ENCODE results near the gene ATP8B4. TPM values are rescaled to one million over a fixed set of nuclear protein-coding genes. Genes with fewer than 3 reads are reported as not detected.

Gene ATP8B4
- total RNA-seq, 2 donors from 2014 or later = 8.3 to 55.7 TPM

GRCh38 chr15:50017522-50017921, 101.5 kb downstream of the ATP8B4 start:
- Histone ChIP-seq H3K9me3 (no peaks in the 10 kb centered on the region), H3K27ac (no peak overlapping the region), H3K27me3 (replicated peaks; ENCODE audit: insufficient read depth) (no peaks in the 10 kb centered on the region), H3K4me1 (replicated peaks) (no peaks in the 10 kb centered on the region), H3K36me3 (no peaks in the 10 kb centered on the region), H3K4me3 (no peak overlapping the region)
- TF ChIP-seq CTCF (IDR thresholded peaks at IDR 0.05) = no peak
- TF ChIP-seq POLR2A (IDR thresholded peaks at IDR 0.05) = no peak
- no peak for TF ChIP-seq POLR2AphosphoS5 (IDR thresholded peaks at IDR 0.05)
- no peak for DNase-seq (ENCODE audit: low spot score)
- 58% methylated on average over 1 of the region's 1 CpG for WGBS
- intact Hi-C loops (cut with DNase I) = no loop called here

GRCh38 chr15:50016951-50017350, 102.1 kb downstream of the ATP8B4 start:
- intact Hi-C loops (cut with DNase I) = no loop called here
- H3K27ac ChIP-seq = no peak overlapping the region
- DNase-seq (ENCODE audit: low spot score) = no peak
- no peak overlapping the region for H3K4me3 ChIP-seq
- 88% methylated on average over 2 of the region's 2 CpGs for WGBS
- H3K27me3 ChIP-seq (replicated peaks; ENCODE audit: insufficient read depth) = no peaks in the 10 kb centered on the region
- H3K36me3 ChIP-seq = no peaks in the 10 kb centered on the region
- no peaks in the 10 kb centered on the region for H3K9me3 ChIP-seq
- no peaks in the 10 kb centered on the region for H3K4me1 ChIP-seq (replicated peaks)
- TF ChIP-seq POLR2AphosphoS5 (IDR thresholded peaks at IDR 0.05) (no peak), POLR2A (IDR thresholded peaks at IDR 0.05) (no peak), CTCF (IDR thresholded peaks at IDR 0.05) (no peak)

GRCh38 chr15:50012790-50013189, 106.2 kb downstream of the ATP8B4 start:
- Histone ChIP-seq H3K9me3 (no peaks in the 10 kb centered on the region), H3K4me3 (no peak overlapping the region), H3K27me3 (replicated peaks; ENCODE audit: insufficient read depth) (no peaks in the 10 kb centered on the region), H3K27ac (no peak overlapping the region), H3K4me1 (replicated peaks) (no peaks in the 10 kb centered on the region), H3K36me3 (no peaks in the 10 kb centered on the region)
- no peak for TF ChIP-seq POLR2A (IDR thresholded peaks at IDR 0.05)
- no peak for TF ChIP-seq POLR2AphosphoS5 (IDR thresholded peaks at IDR 0.05)
- no peak for TF ChIP-seq CTCF (IDR thresholded peaks at IDR 0.05)
- intact Hi-C loops (cut with DNase I) = loop anchor here (5.0 kb wide), 1 partner anchor 40 kb away; no protein-coding TSS in a partner anchor
- no peak for DNase-seq (ENCODE audit: low spot score)

GRCh38 chr15:50009634-50010033, 109.4 kb downstream of the ATP8B4 start:
- no peaks in the 10 kb centered on the region for H3K27me3 ChIP-seq (replicated peaks; ENCODE audit: insufficient read depth)
- H3K9me3 ChIP-seq = no peaks in the 10 kb centered on the region
- no peaks in the 10 kb centered on the region for H3K36me3 ChIP-seq
- DNase-seq (ENCODE audit: low spot score) = no peak
- TF ChIP-seq POLR2AphosphoS5 (IDR thresholded peaks at IDR 0.05) (no peak), POLR2A (IDR thresholded peaks at IDR 0.05) (no peak), CTCF (IDR thresholded peaks at IDR 0.05) (no peak)
- intact Hi-C loops (cut with DNase I) = loop anchor here (5.0 to 10.0 kb wide), 4 partner anchors 43 to 775 kb away; no protein-coding TSS in a partner anchor
- H3K4me1 ChIP-seq (replicated peaks) = no peaks in the 10 kb centered on the region
- 75% methylated on average over 2 of the region's 2 CpGs for WGBS
- no peak overlapping the region for H3K4me3 ChIP-seq
- H3K27ac ChIP-seq = no peak overlapping the region

- peak; percentile 52 for DNase-seq (ENCODE audit: low spot score)
- intact Hi-C loops (cut with DNase I) = loop anchor here (5.0 to 10.0 kb wide), 4 partner anchors 129 to 769 kb away; no protein-coding TSS in a partner anchor
- peak overlapping the region; percentile 2 to 19 for H3K27ac ChIP-seq
These were observed 115.2 kb downstream of the ATP8B4 start for GRCh38 chr15:50003786-50004334.

More at GRCh38 chr15:50003786-50004334, 115.2 kb downstream of the ATP8B4 start:
- H3K36me3 ChIP-seq = no peaks in the 10 kb centered on the region
- no peak overlapping the region for H3K4me3 ChIP-seq
- H3K27me3 ChIP-seq (replicated peaks; ENCODE audit: insufficient read depth) = no peaks in the 10 kb centered on the region
- no peaks in the 10 kb centered on the region for H3K4me1 ChIP-seq (replicated peaks)
- no peaks in the 10 kb centered on the region for H3K9me3 ChIP-seq
- TF ChIP-seq CTCF (IDR thresholded peaks at IDR 0.05) (peak in 3 of 4 experiments; percentile 46 to 56 (median 55)), POLR2AphosphoS5 (IDR thresholded peaks at IDR 0.05) (no peak), POLR2A (IDR thresholded peaks at IDR 0.05) (no peak)
- 65% methylated on average over 13 of the region's 13 CpGs for WGBS

All from prostate gland (tissue), 2 donors.